GM18858 (cell line): ENCODE measurements around the gene ATP6V0B.
A peak's percentile ranks its signal among the peaks of the same experiment; 100 is the strongest.

Experiments
- ATAC-seq: cut with Tn5 transposase; IDR thresholded peaks from one replicate; pipeline ENCODE4 v1.9.1; 2021; ENCODE audit not compliant: unreplicated experiment

ATP6V0B gene

GRCh38 chr1:43974443-43975248 lies at the start of gene ATP6V0B:
Gene ATP6V0B (plus strand): TSS chr1:43974960. CDS start chr1:43975041, 81 bp downstream.
- ATAC-seq = peak; percentile 53

GRCh38 chr1:43925846-43926245 lies 48.9 kb upstream of the ATP6V0B start:
- ATAC-seq = no peak

- no peak for ATAC-seq
These were observed 44.4 kb upstream of the ATP6V0B start for GRCh38 chr1:43930168-43930948.

GRCh38 chr1:43930949-43931275 lies 43.8 kb upstream of the ATP6V0B start:
- ATAC-seq = no peak

- ATAC-seq = no peak
These were observed 42.8 kb upstream of the ATP6V0B start for GRCh38 chr1:43931711-43932660.

GRCh38 chr1:43932786-43933385 lies 41.9 kb upstream of the ATP6V0B start:
- no peak for ATAC-seq

GRCh38 chr1:43933386-43934100 lies 41.2 kb upstream of the ATP6V0B start, which contains the start of gene ARTN:
Gene ARTN (plus strand): TSS chr1:43933801. CDS start chr1:43935657, 1,856 bp downstream.
- ATAC-seq = no peak

- no peak for ATAC-seq
These were observed 40.4 kb upstream of the ATP6V0B start for GRCh38 chr1:43934101-43934985.

- no peak for ATAC-seq
These were observed 39.8 kb upstream of the ATP6V0B start for GRCh38 chr1:43934986-43935324.

- ATAC-seq = no peak
These were observed 38.9 kb upstream of the ATP6V0B start for GRCh38 chr1:43935711-43936427.

- ATAC-seq = no peak
These were observed 38.2 kb upstream of the ATP6V0B start for GRCh38 chr1:43936431-43937151.

- ATAC-seq = no peak
These were observed 37.4 kb upstream of the ATP6V0B start for GRCh38 chr1:43937179-43937865.

- ATAC-seq = no peak
These were observed 36.4 kb upstream of the ATP6V0B start for GRCh38 chr1:43938383-43938782.

- ATAC-seq = no peak
These were observed 35.7 kb upstream of the ATP6V0B start for GRCh38 chr1:43938892-43939587.

- no peak for ATAC-seq
These were observed 32.3 kb upstream of the ATP6V0B start for GRCh38 chr1:43942411-43942810.

- no peak for ATAC-seq
These were observed 29.9 kb upstream of the ATP6V0B start for GRCh38 chr1:43944860-43945259.
